ENCODE data around the gene CSNK2A2.

Gene CSNK2A2

GRCh38 chr16:58116529-58116928, 81.4 kb downstream of the CSNK2A2 start:
- Histone ChIP-seq H3K9me3 (no peaks in the 10 kb centered on the region), H3K36me3 (peaks cover 46 to 47% (median 46%) of the 10 kb centered on the region in 3 donors), H3K27ac (no peak overlapping the region), H3K4me3 (no peak overlapping the region), H3K4me1 (peaks cover 0 to 26% (median 22%) of the 10 kb centered on the region in 4 donors), H3K27me3 (no peaks in the 10 kb centered on the region)
- TF ChIP-seq CTCF (IDR thresholded peaks at IDR 0.05), result no peak
- no peak for DNase-seq
- intact Hi-C loops (cut with DNase I; ENCODE audit: low total_unique reads), result no loop called here

- Histone ChIP-seq H3K27ac (no peak overlapping the region), H3K4me3 (no peak overlapping the region), H3K27me3 (no peaks in the 10 kb centered on the region), H3K9me3 (no peaks in the 10 kb centered on the region), H3K4me1 (peaks cover 0 to 21% (median 18%) of the 10 kb centered on the region in 4 donors), H3K36me3 (peaks cover 46 to 47% (median 46%) of the 10 kb centered on the region in 3 donors)
- intact Hi-C loops (cut with DNase I; ENCODE audit: low total_unique reads), result no loop called here
- no peak for TF ChIP-seq CTCF (IDR thresholded peaks at IDR 0.05)
- DNase-seq, result no peak
These were observed 81.8 kb downstream of the CSNK2A2 start for GRCh38 chr16:58116081-58116480.

GRCh38 chr16:58114827-58115825, 82.8 kb downstream of the CSNK2A2 start:
- no peak for TF ChIP-seq CTCF (IDR thresholded peaks at IDR 0.05)
- Histone ChIP-seq H3K4me1 (peaks cover 0 to 12% (median 9%) of the 10 kb centered on the region in 4 donors), H3K9me3 (no peaks in the 10 kb centered on the region), H3K27me3 (no peaks in the 10 kb centered on the region), H3K27ac (no peak overlapping the region), H3K36me3 (peaks cover 46 to 47% (median 46%) of the 10 kb centered on the region in 3 donors), H3K4me3 (no peak overlapping the region)
- no peak for DNase-seq
- intact Hi-C loops (cut with DNase I; ENCODE audit: low total_unique reads), result no loop called here

- H3K9me3 ChIP-seq, result no peaks in the 10 kb centered on the region
- no peak for DNase-seq
- no peaks in the 10 kb centered on the region for H3K4me1 ChIP-seq
- no peaks in the 10 kb centered on the region for H3K27me3 ChIP-seq
- no peak overlapping the region for H3K4me3 ChIP-seq
- intact Hi-C loops (cut with DNase I; ENCODE audit: low total_unique reads), result no loop called here
- peaks cover 42 to 43% (median 42%) of the 10 kb centered on the region in 3 donors for H3K36me3 ChIP-seq
- no peak for TF ChIP-seq CTCF (IDR thresholded peaks at IDR 0.05)
- H3K27ac ChIP-seq, result no peak overlapping the region
These were observed 86.6 kb downstream of the CSNK2A2 start for GRCh38 chr16:58111302-58111627.

- DNase-seq, result no peak
- no peak overlapping the region for H3K4me3 ChIP-seq
- H3K9me3 ChIP-seq, result no peaks in the 10 kb centered on the region
- no peaks in the 10 kb centered on the region for H3K27me3 ChIP-seq
- TF ChIP-seq CTCF (IDR thresholded peaks at IDR 0.05), result no peak
- no peaks in the 10 kb centered on the region for H3K4me1 ChIP-seq
- no peak overlapping the region for H3K27ac ChIP-seq
- intact Hi-C loops (cut with DNase I; ENCODE audit: low total_unique reads), result no loop called here
- peaks cover 37% of the 10 kb centered on the region in 3 donors for H3K36me3 ChIP-seq
These were observed 87.2 kb downstream of the CSNK2A2 start for GRCh38 chr16:58110571-58111301.

Data from tibial artery (tissue), 4 donors.